ENCODE data around the gene TCOF1.

Gene TCOF1

DNA sequence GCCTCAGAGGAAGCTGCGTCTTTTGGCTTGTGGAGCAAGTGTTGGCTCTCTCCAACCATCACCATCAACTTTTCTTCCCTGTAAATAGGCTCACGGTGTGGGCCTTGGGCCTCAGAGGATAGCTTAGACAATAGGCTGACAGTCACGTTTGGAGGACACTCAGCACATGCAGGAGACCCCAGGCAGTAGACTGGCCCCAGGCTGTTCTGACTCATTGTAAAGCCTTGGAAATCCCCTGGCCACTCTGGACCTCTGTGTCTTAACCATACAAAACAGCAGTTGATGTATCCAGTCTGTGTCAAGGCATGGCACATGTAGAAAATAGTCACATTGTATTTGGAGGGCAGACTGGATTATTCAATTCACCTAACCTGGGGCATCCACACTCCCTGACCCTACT is 36.6 kb downstream of the TCOF1 start:
- DNase-seq = no peak

GRCh38 chr5:150394912-150395687 is 37.6 kb downstream of the TCOF1 start:
- no peak for DNase-seq

- no peak for DNase-seq
Measured at GRCh38 chr5:150395688-150395975, 38.1 kb downstream of the TCOF1 start.

DNA sequence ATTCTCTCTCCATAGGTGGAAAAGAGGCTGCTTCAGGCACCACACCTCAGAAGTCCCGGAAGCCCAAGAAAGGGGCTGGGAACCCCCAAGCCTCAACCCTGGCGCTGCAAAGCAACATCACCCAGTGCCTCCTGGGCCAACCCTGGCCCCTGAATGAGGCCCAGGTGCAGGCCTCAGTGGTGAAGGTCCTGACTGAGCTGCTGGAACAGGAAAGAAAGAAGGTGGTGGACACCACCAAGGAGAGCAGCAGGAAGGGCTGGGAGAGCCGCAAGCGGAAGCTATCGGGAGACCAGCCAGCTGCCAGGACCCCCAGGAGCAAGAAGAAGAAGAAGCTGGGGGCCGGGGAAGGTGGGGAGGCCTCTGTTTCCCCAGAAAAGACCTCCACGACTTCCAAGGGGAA is 38.8 kb downstream of the TCOF1 start:
- DNase-seq = no peak

GRCh38 chr5:150397146-150397781 is 39.8 kb downstream of the TCOF1 start:
- no peak for DNase-seq

DNA sequence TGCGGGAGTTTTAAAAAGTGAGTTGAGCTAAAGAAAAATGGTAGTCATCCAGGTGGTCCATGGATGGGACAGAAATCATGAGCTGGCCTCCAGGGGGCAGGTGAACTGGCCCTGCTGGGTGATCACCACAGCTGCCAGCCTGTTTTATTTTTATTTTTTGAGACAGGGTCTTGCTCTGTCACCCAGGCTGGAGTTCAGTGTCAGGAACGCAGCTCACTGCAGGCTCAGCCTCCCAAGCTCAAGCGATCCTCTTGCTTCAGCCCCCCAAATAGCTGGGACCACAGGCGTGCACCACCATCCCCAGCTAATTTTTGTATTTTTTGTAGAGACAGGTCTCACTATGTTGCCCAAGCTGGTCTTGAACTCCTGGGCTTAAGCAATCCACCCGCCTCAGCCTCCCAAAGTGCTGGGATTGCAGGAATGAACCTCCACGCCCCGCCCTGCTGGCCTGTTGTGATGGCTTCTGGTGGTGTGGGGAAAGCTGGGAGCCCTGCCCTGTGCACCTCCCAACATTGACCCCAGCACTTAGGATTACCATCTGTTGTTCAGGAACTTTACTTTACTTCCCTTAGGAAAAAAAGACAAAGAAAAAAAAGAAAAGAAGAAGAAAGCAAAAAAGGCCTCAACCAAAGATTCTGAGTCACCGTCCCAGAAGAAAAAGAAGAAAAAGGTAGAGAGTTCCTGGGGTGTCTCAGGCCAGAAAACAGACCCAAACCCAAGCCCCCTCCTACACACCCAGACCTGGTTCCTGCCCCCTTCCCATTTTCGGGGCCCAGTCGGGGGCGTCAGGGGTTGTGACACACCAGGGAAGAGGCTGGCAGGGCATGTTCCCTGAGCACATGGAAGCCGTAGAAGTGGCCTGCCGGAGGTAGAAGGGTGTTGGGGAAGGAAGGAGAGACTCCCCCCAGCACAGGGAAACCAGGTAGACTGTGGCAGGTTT is 40.6 kb downstream of the TCOF1 start:
- DNase-seq = no peak

- DNase-seq = no peak
Measured at GRCh38 chr5:150398722-150399523, 41.4 kb downstream of the TCOF1 start.

DNA sequence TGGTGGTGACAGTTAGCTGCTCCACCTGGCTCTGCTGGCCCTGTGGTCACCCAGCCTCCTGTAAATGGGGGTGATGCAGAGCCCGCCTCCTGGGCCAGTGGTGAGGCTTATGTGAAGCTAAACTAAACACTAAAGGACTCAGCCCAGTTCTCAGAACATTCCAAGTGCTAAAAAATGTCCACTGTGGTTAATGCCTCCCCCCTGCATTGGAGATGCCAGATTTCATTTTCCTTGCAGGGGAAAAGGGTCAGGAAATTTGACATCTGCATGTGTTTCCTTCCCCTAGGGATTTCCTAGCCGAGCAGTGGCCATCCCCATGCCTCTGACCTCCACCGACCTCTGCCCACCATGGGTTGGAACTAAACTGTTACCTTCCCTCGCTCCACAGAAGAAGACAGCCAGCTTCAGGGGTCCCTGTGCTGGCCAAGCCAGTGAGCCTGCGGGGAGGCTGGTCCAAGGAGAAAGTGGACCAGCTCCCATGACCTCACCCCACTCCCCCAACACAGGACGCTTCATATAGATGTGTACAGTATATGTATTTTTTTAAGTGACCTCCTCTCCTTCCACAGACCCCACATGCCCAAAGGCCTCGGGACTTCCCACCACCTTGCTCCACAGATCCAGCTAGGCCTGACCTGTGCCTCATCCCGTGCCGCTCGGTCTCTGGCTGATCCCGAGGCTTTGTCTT is 42.2 kb downstream of the TCOF1 start:
- DNase-seq = no peak

DNA sequence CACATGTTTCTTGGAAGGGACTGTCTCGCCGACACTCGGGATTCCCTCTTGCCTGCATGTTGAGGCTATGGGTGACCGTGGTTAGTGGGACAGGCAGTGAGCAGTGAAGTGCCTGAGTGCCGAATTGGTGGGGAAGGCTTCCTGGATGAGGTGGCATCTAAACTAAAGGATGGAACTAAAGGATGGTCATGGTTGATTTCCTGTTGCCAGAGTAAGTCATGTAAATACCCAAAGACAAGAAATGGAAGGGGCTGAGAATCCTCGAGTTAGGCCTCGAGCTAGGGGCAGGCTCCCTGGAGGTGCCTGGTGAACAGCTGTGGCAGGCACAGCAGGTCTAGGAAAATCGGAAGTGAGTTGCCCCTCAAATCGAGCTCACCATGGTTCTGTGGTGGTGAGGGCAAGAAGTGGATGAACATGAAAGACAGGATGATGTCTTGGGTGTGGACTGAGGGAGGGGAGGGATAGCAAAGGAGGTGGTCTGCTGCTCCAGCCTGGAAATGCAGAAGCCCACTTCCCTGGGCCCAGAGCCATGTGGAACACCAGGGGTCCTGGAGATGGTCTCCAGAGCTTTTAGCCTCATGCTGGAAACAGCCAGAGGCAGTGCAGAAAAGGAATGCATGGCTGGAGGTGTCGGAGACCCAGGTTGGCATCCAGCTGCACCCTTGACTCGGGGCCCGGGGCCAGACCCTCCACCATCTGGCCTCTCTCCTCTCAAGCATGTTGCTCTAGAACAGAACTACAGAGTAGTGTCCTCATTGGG is 43.0 kb downstream of the TCOF1 start:
- DNase-seq = no peak

GRCh38 chr5:150401076-150401375 is 43.5 kb downstream of the TCOF1 start:
- no peak for DNase-seq

- DNase-seq = no peak
Measured at GRCh38 chr5:150401376-150402228, 44.1 kb downstream of the TCOF1 start.

GRCh38 chr5:150402229-150402773 is 44.8 kb downstream of the TCOF1 start:
- DNase-seq = no peak

GRCh38 chr5:150402901-150403342 is 45.4 kb downstream of the TCOF1 start:
- DNase-seq = no peak

DNA sequence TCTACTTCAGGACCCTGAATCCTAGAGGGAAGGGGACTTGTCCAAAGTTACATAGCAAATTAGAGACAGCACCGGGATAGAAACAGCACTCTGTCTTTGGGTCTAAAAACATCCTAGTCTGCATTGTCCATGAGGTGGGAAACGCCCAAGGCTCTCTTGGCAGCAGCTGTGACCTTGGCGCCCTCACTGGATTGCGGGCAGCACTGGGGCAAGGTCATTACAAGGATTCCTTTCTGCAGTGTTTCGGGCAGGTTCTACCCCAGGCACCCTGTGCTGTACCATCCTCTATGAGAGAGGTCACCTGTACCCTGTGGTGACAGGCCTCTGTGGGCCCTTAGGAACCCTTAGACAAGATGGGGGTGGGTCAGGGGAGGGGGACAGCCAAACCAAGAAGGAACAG is 46.6 kb downstream of the TCOF1 start:
- no peak for DNase-seq

GRCh38 chr5:150404535-150404934 is 47.0 kb downstream of the TCOF1 start:
- DNase-seq = no peak

DNA sequence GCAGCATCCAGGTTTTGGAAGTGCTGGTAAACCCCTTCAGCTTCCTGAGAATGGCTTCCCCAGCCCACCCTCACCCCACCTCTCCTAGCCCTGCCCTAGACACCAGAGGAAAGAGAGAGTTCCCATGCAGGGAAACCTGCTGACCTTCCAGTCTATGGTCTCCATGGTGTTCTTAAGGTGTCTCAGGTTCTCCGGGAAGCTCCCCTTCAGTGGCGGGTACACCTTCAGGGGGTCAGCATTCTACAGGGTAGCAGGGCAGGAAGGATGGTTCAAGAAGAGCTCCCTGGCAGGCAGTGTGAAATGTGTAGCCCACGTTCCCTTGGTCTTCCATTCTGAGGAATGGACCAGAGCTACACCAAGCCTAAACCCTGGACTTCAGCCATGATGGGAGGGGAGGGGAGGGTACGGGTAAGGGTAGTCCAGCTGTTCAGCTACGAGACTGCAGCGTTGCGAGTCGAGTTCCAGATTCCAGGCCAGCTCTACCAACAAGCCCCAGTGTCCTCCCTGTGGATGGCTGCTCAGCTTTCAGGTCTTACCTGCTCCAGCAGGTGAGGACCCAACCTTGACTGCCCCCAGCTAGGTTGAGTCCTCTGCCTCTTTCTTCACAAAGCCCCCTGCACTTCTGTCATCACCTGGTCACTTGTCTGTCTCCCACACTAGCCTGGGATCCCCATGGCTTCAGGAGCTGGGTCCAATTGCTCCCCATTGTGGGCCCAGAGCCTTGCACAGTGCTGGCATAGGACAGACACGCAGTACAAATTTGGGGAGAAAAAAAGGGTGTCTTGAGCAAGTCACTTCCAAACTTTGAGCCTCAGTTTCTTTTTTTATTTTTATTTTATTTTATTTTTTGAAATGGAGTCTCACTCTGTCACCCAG is 47.7 kb downstream of the TCOF1 start:
- no peak for DNase-seq

DNA sequence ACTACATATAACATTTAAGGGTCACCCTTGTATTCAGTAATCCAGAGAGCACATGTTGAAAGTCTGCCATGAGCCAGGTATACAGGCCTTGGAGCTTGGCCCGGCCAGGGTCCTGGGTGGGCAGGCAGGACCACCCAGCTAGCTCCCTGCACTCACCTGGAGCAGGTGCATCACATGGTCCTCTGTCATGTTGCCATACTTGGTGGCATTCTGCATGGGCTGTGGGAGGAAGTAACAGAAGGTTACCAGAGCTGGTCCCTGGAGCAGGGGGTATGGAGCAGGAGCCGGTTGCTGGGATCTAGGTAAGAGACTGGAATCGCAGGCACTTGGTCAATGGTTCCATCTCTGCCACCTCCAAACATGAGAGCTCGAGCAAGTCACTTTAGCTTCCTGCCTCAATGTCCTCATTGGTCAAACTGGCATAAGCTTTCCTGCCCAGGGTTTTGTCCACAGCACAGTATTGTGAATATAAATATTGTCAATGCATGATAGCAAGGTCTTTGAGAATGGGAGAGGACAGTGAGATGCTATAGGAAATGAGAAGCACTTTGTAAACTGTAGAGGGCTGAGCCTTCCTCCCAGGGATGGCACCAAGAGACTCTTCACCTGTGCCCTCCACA is 48.7 kb downstream of the TCOF1 start:
- DNase-seq = no peak

DNA sequence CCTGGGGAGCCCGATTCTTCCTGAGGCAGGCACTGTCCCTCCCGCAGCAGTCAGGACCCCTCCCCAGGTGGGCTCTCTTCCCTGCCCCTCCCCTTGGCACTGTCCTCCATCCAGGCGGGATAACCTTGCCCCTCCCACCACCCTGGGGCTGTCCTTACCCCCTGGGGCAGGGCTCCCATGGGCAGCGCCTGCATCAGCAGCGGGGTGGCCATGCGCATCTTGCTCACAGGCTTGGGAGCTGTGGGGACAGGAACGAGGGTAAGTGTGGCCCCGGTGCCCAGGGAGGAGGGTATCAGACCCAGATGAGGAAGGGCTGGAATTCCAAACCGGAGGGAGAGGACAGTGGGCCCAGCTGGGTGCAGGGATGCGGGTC is 49.2 kb downstream of the TCOF1 start:
- DNase-seq = no peak
